ENCODE results near the gene DNAJC15. TPM values are rescaled to one million over a fixed set of nuclear protein-coding genes. Genes with fewer than 3 reads are reported as not detected.

Gene DNAJC15
- total RNA-seq, 1 donor from 2014 or later = 30.1 TPM

GRCh38 chr13:43005460-43006236, 17.7 kb upstream of the DNAJC15 start:
- Histone ChIP-seq H3K9me3 (replicated peaks) (no peaks in the 10 kb centered on the region), H3K27me3 (ENCODE audit: low read depth) (no peaks in the 10 kb centered on the region), H3K4me3 (no peak overlapping the region), H3K27ac (replicated peaks) (no peak overlapping the region), H3K4me1 (peaks cover 9% of the 10 kb centered on the region), H3K36me3 (no peaks in the 10 kb centered on the region)
- TF ChIP-seq CTCF (IDR thresholded peaks at IDR 0.05; ENCODE audit: borderline replicate concordance) = no peak
- DNase-seq = no peak
- intact Hi-C loops (cut with micrococcal nuclease) = no loop called here

- H3K27ac ChIP-seq (replicated peaks) = no peak overlapping the region
- no peaks in the 10 kb centered on the region for H3K36me3 ChIP-seq
- H3K9me3 ChIP-seq (replicated peaks) = no peaks in the 10 kb centered on the region
- no peak overlapping the region for H3K4me3 ChIP-seq
- peaks cover 9% of the 10 kb centered on the region for H3K4me1 ChIP-seq
- no peak for DNase-seq
- no peaks in the 10 kb centered on the region for H3K27me3 ChIP-seq (ENCODE audit: low read depth)
- intact Hi-C loops (cut with micrococcal nuclease) = no loop called here
- no peak for TF ChIP-seq CTCF (IDR thresholded peaks at IDR 0.05; ENCODE audit: borderline replicate concordance)
Measured at GRCh38 chr13:43006893-43007631, 16.3 kb upstream of the DNAJC15 start.

- intact Hi-C loops (cut with micrococcal nuclease) = no loop called here
- Histone ChIP-seq H3K9me3 (replicated peaks) (no peaks in the 10 kb centered on the region), H3K27me3 (ENCODE audit: low read depth) (no peaks in the 10 kb centered on the region), H3K4me1 (peaks cover 9% of the 10 kb centered on the region), H3K36me3 (no peaks in the 10 kb centered on the region), H3K4me3 (no peak overlapping the region), H3K27ac (replicated peaks) (no peak overlapping the region)
- DNase-seq = no peak
- no peak for TF ChIP-seq CTCF (IDR thresholded peaks at IDR 0.05; ENCODE audit: borderline replicate concordance)
Measured at GRCh38 chr13:43008596-43008995, 14.8 kb upstream of the DNAJC15 start.

- TF ChIP-seq CTCF (IDR thresholded peaks at IDR 0.05; ENCODE audit: borderline replicate concordance) = no peak
- intact Hi-C loops (cut with micrococcal nuclease) = no loop called here
- no peak overlapping the region for H3K27ac ChIP-seq (replicated peaks)
Measured at GRCh38 chr13:43009506-43009905, 13.9 kb upstream of the DNAJC15 start.

GRCh38 chr13:43014162-43014561, 9.2 kb upstream of the DNAJC15 start:
- H3K4me3 ChIP-seq = no peak overlapping the region
- TF ChIP-seq CTCF (IDR thresholded peaks at IDR 0.05; ENCODE audit: borderline replicate concordance) = no peak
- intact Hi-C loops (cut with micrococcal nuclease) = no loop called here
- H3K36me3 ChIP-seq = no peaks in the 10 kb centered on the region
- H3K4me1 ChIP-seq = no peaks in the 10 kb centered on the region
- no peaks in the 10 kb centered on the region for H3K27me3 ChIP-seq (ENCODE audit: low read depth)
- H3K27ac ChIP-seq (replicated peaks) = no peak overlapping the region
- DNase-seq = no peak
- H3K9me3 ChIP-seq (replicated peaks) = no peaks in the 10 kb centered on the region

More at GRCh38 chr13:43009506-43009905, 13.9 kb upstream of the DNAJC15 start:
- no peaks in the 10 kb centered on the region for H3K36me3 ChIP-seq
- no peaks in the 10 kb centered on the region for H3K9me3 ChIP-seq (replicated peaks)
- H3K4me1 ChIP-seq = peaks cover 9% of the 10 kb centered on the region
- no peaks in the 10 kb centered on the region for H3K27me3 ChIP-seq (ENCODE audit: low read depth)
- H3K4me3 ChIP-seq = no peak overlapping the region
- DNase-seq = no peak

All from left ventricle myocardium inferior (tissue), 1 donor.